ENCODE measurements around the gene PPP4R1.

GRCh38 chr18:9506046-9506792 is 108.1 kb downstream of the PPP4R1 start:
- TF ChIP-seq CTCF (IDR thresholded peaks at IDR 0.05; ENCODE audit: insufficient read depth, low read length) (no peak), POLR2AphosphoS5 (IDR thresholded peaks at IDR 0.05; ENCODE audit: low read depth) (no peak)

All from HL-60 (cell line).